ENCODE data around the gene RNF223.
"Not testable (repeated sequence)": the region's sequence is repeated elsewhere in the genome, so short reads cannot be mapped to it uniquely, and the experiment has no call there.

The RNF223 gene

GRCh38 chr1:1106510-1107221 is 32.6 kb upstream of the RNF223 start:
- no peak for DNase-seq

GRCh38 chr1:1104152-1104551 is 30.0 kb upstream of the RNF223 start:
- not testable (repeated sequence) for DNase-seq

- no peak for DNase-seq
Measured at GRCh38 chr1:1101503-1101902, 27.4 kb upstream of the RNF223 start.

GRCh38 chr1:1100296-1100695 is 26.2 kb upstream of the RNF223 start:
- DNase-seq = no peak

- no peak for DNase-seq
Measured at GRCh38 chr1:1099506-1100183, 25.5 kb upstream of the RNF223 start.

GRCh38 chr1:1098681-1099421 is 24.7 kb upstream of the RNF223 start:
- no peak for DNase-seq

GRCh38 chr1:1096136-1096535 is 22.0 kb upstream of the RNF223 start:
- not testable (repeated sequence) for DNase-seq

- DNase-seq = no peak
Measured at GRCh38 chr1:1094981-1095380, 20.9 kb upstream of the RNF223 start.

- DNase-seq = no peak
Measured at GRCh38 chr1:1093610-1093943, 19.5 kb upstream of the RNF223 start.

GRCh38 chr1:1092894-1093609 is 18.9 kb upstream of the RNF223 start:
- no peak for DNase-seq

- DNase-seq = no peak
Measured at GRCh38 chr1:1092149-1092855, 18.2 kb upstream of the RNF223 start.

GRCh38 chr1:1091344-1092148 is 17.4 kb upstream of the RNF223 start:
- no peak for DNase-seq

GRCh38 chr1:1090424-1091343 is 16.6 kb upstream of the RNF223 start:
- DNase-seq = no peak

GRCh38 chr1:1089731-1090423 is 15.8 kb upstream of the RNF223 start:
- no peak for DNase-seq

GRCh38 chr1:1088801-1089680 is 14.9 kb upstream of the RNF223 start:
- DNase-seq = no peak

GRCh38 chr1:1088029-1088800 is 14.1 kb upstream of the RNF223 start:
- DNase-seq = no peak

GRCh38 chr1:1087351-1088028 is 13.4 kb upstream of the RNF223 start:
- no peak for DNase-seq

- no peak for DNase-seq
Measured at GRCh38 chr1:1086911-1087341, 12.8 kb upstream of the RNF223 start.

Data from NCI-H1105 (cell line).